HepG2 (cell line): ENCODE results near the gene TIAM2. TPM values are rescaled to one million over a fixed set of nuclear protein-coding genes. Genes with fewer than 3 reads are reported as not detected.

ENCODE experiments used
- BRF2 ChIP-seq: sonication (generic); formaldehyde crosslinking; IDR thresholded peaks from 2 replicates; pipeline ENCODE4 v1.8.1; 2022; ENCODE audit warnings: mild to moderate bottlenecking, missing genetic modification reagents
- ETV6 ChIP-seq: sonication (generic); formaldehyde crosslinking; conservative IDR thresholded peaks from 2 replicates; pipeline ENCODE4 v1.4.0; 2020; ENCODE audit warnings: missing genetic modification reagents
- LCORL ChIP-seq, 2 experiments: fragments of 450-650 bp in 1 of 2; sonication (generic) in 1 of 2; formaldehyde crosslinking in 1 of 2; IDR thresholded peaks; 2 replicates each; pipeline versions ENCODE4 v1.5.0 to v1.6.1; 2017 to 2020; ENCODE audit warnings: antibody characterized with exemption in 1 of 2, missing genetic modification reagents in 1 of 2
- MEF2D ChIP-seq: sonication (generic); formaldehyde crosslinking; IDR thresholded peaks from 2 replicates; pipeline ENCODE4 v1.5.1; 2020; ENCODE audit warnings: mild to moderate bottlenecking, missing genetic modification reagents
- NFYB ChIP-seq: sonication (generic); formaldehyde crosslinking; IDR thresholded peaks from 2 replicates; pipeline ENCODE4 v1.4.0; 2020; ENCODE audit warnings: missing genetic modification reagents
- ONECUT2 ChIP-seq: sonication (generic); formaldehyde crosslinking; IDR thresholded peaks from 2 replicates; pipeline ENCODE4 v1.4.0; 2020; ENCODE audit warnings: missing genetic modification reagents
- PAXIP1 ChIP-seq: sonication (generic); formaldehyde crosslinking; conservative IDR thresholded peaks from 2 replicates; pipeline ENCODE4 v1.4.0; 2020; ENCODE audit warnings: mild to moderate bottlenecking, missing genetic modification reagents, moderate library complexity
- SALL1 ChIP-seq: sonication (generic); formaldehyde crosslinking; IDR thresholded peaks from 2 replicates; pipeline ENCODE4 v1.8.0; 2022; ENCODE audit warnings: mild to moderate bottlenecking, missing genetic modification reagents
- TFAP4 ChIP-seq: sonication (generic); IDR thresholded peaks from 2 replicates; pipeline ENCODE4 v1.6.1; 2016; ENCODE audit warnings: low read depth, borderline replicate concordance
- ZBTB34 ChIP-seq: sonication (generic); formaldehyde crosslinking; IDR thresholded peaks from 2 replicates; pipeline ENCODE4 v1.8.0; 2022; ENCODE audit warnings: mild to moderate bottlenecking, missing genetic modification reagents
- ZNF317 ChIP-seq: sonication (generic); formaldehyde crosslinking; IDR thresholded peaks from 2 replicates; pipeline ENCODE4 v1.5.0; 2020; ENCODE audit warnings: mild to moderate bottlenecking, missing genetic modification reagents
- ZNF496 ChIP-seq: sonication (generic); formaldehyde crosslinking; IDR thresholded peaks from 2 replicates; pipeline ENCODE4 v1.8.1; 2023; ENCODE audit warnings: mild to moderate bottlenecking, moderate library complexity, missing genetic modification reagents; ENCODE audit not compliant: insufficient replicate concordance
- ZNF501 ChIP-seq: sonication (generic); formaldehyde crosslinking; IDR thresholded peaks from 2 replicates; pipeline ENCODE4 v1.5.1; 2020; ENCODE audit warnings: mild to moderate bottlenecking, moderate library complexity, missing genetic modification reagents
- ZNF792 ChIP-seq: IDR thresholded peaks from 2 replicates; pipeline ENCODE4 v1.6.1; 2016
- polyA plus RNA-seq, 8 experiments: library from polyadenylated mRNA; depleted of rRNA in 3 of 8; stranded (reverse) in 7 of 8; unstranded in 1 of 8; fragments of >200 nt; fragmentation: Illumina TruSeq in 4 of 8; extraction: Trizol in 4 of 8; gene quantifications; 2 replicates each; pipeline versions ENCODE4 v1.2.1 to v1.2.3, GENCODE V29; 2011 to 2016; ENCODE audit warnings: low read depth in 4 of 8, missing spikeins in 1 of 8, mixed read lengths in 1 of 8; ENCODE audit not compliant: insufficient read depth in 1 of 8
- total RNA-seq, 5 experiments: library from RNA; depleted of rRNA; stranded (reverse); fragments of >200 nt; fragmentation: Illumina TruSeq; extraction: Trizol; gene quantifications; 2 replicates each; pipeline ENCODE4 v1.2.3, GENCODE V29; 2016; ENCODE audit warnings: low read depth in 1 of 5

Gene TIAM2
- total and polyA plus RNA-seq, 2 of the 13 experiments (the other 11 are each of a cell fraction or from before 2014, with no cell fraction given), result 4.1 to 4.5 TPM

GRCh38 chr6:154981079-154981870 is 13.8 kb upstream of the TIAM2 start (continued):
- TF ChIP-seq SALL1 (CRISPR knock-in tag) (peak; percentile 75), ONECUT2 (0 out of 2 replicates have a peak, but pooled peaks have one; percentile 23), ZNF792 (CRISPR knock-in tag) (0 out of 2 replicates have a peak, but pooled peaks have one; percentile 17), PAXIP1 (CRISPR knock-in tag) (peak; percentile 62; the same call in 1 of the 2 replicates), MEF2D (CRISPR knock-in tag) (0 out of 2 replicates have a peak, but pooled peaks have one; percentile 46), BRF2 (CRISPR knock-in tag) (peak; percentile 71; the same call in 1 of the 2 replicates), ZNF501 (CRISPR knock-in tag) (no peak), ZNF317 (CRISPR knock-in tag) (0 out of 2 replicates have a peak, but pooled peaks have one; percentile 25), NFYB (CRISPR knock-in tag) (no peak), ZNF496 (CRISPR knock-in tag) (no peak), ETV6 (no peak), TFAP4 (peak; percentile 49; the same call in 1 of the 2 replicates), ZBTB34 (no peak), LCORL (IDR thresholded peaks at IDR 0.05) (no peak), LCORL (CRISPR knock-in tag; IDR thresholded peaks at IDR 0.05) (peak; percentile 37; the same call in 1 of the 2 replicates)
